Jurkat, Clone E6-1 (cell line): Measurements from ENCODE around the gene TXNRD1.
A peak's percentile ranks its signal among the peaks of the same experiment; 100 is the strongest.
"Not testable (repeated sequence)": the region's sequence is repeated elsewhere in the genome, so short reads cannot be mapped to it uniquely, and the experiment has no call there.

Experiments used
- DNase-seq: peaks from one replicate; pipeline ENCODE4 v3.0.0-alpha.2; 2011; ENCODE audit warnings: low read depth, low spot score
- H3K4me3 ChIP-seq: 2 replicates; pipeline ENCODE4 v1.5.1; 2011; ENCODE audit warnings: mild to moderate bottlenecking, low read length, control low read depth, moderate library complexity

Gene TXNRD1

GRCh38 chr12:104374071-104374470, 158.5 kb downstream of the TXNRD1 start:
- DNase-seq: no peak

GRCh38 chr12:104374806-104375205, 159.2 kb downstream of the TXNRD1 start:
- H3K4me3 ChIP-seq: no peak overlapping the region
- DNase-seq: no peak

More at GRCh38 chr12:104374071-104374470, 158.5 kb downstream of the TXNRD1 start:
- no peak overlapping the region for H3K4me3 ChIP-seq

- DNase-seq: no peak
- H3K4me3 ChIP-seq: no peak overlapping the region
Observed at GRCh38 chr12:104375775-104376174, 160.2 kb downstream of the TXNRD1 start.

- DNase-seq: no peak
- no peak overlapping the region for H3K4me3 ChIP-seq
Observed at GRCh38 chr12:104376650-104377513, 161.3 kb downstream of the TXNRD1 start.

- H3K4me3 ChIP-seq: no peak overlapping the region
Observed at GRCh38 chr12:104377514-104377812, 161.9 kb downstream of the TXNRD1 start.

GRCh38 chr12:104378427-104378826, 162.8 kb downstream of the TXNRD1 start:
- no peak for DNase-seq
- no peak overlapping the region for H3K4me3 ChIP-seq

More at GRCh38 chr12:104377514-104377812, 161.9 kb downstream of the TXNRD1 start:
- no peak for DNase-seq

GRCh38 chr12:104381341-104381730, 165.8 kb downstream of the TXNRD1 start:
- no peak overlapping the region for H3K4me3 ChIP-seq

GRCh38 chr12:104381731-104382480, 166.3 kb downstream of the TXNRD1 start:
- H3K4me3 ChIP-seq: no peak overlapping the region
- DNase-seq: peak; percentile 80

More at GRCh38 chr12:104381341-104381730, 165.8 kb downstream of the TXNRD1 start:
- DNase-seq: no peak

GRCh38 chr12:104384141-104384880, 168.7 kb downstream of the TXNRD1 start:
- H3K4me3 ChIP-seq: no peak overlapping the region
- no peak for DNase-seq

GRCh38 chr12:104385510-104385909, 169.9 kb downstream of the TXNRD1 start:
- DNase-seq: no peak
- no peak overlapping the region for H3K4me3 ChIP-seq

GRCh38 chr12:104386461-104386860, 170.9 kb downstream of the TXNRD1 start:
- DNase-seq: no peak
- H3K4me3 ChIP-seq: no peak overlapping the region

GRCh38 chr12:104387190-104387589, 171.6 kb downstream of the TXNRD1 start:
- H3K4me3 ChIP-seq: no peak overlapping the region
- no peak for DNase-seq

GRCh38 chr12:104394086-104394485, 178.5 kb downstream of the TXNRD1 start:
- H3K4me3 ChIP-seq, DNase-seq: not testable (repeated sequence)
